ENCODE data around the gene SND1. TPM values are rescaled to one million over a fixed set of nuclear protein-coding genes. Genes with fewer than 3 reads are reported as not detected.

The SND1 gene
- total RNA-seq, 2 experiments from 2014 or later: 193 to 214 TPM

- Mint-ChIP-seq H3K4me1 (peaks cover 41% of the 10 kb centered on the region), H3K27me3 (no peaks in the 10 kb centered on the region), H3K9me3 (ENCODE audit: low read depth) (no peaks in the 10 kb centered on the region), H3K4me3 (no peak overlapping the region), H3K27ac (no peak overlapping the region), H3K36me3 (ENCODE audit: low read depth) (peaks cover 33% of the 10 kb centered on the region)
- no peak for DNase-seq
- no peak for ATAC-seq
- ChIA-PET CTCF (interaction anchor here (1.0 kb wide), 1 partner anchor 316 kb away, joined by 3 read pairs; no protein-coding TSS in a partner anchor), POLR2A (no interaction called here)
- intact Hi-C loops (cut with DNase I, micrococcal nuclease): no loop called here
These were observed 118.9 kb downstream of the SND1 start for GRCh38 chr7:127770885-127771284.

- DNase-seq (no peak), ATAC-seq (no peak)
- Mint-ChIP-seq H3K9me3 (ENCODE audit: low read depth) (no peaks in the 10 kb centered on the region), H3K36me3 (ENCODE audit: low read depth) (peaks cover 28% of the 10 kb centered on the region), H3K27ac (no peak overlapping the region), H3K4me3 (no peak overlapping the region), H3K4me1 (peaks cover 37% of the 10 kb centered on the region), H3K27me3 (no peaks in the 10 kb centered on the region)
- POLR2A ChIA-PET: no interaction called here
- CTCF ChIA-PET: no interaction called here
- intact Hi-C loops (cut with DNase I, micrococcal nuclease): no loop called here
These were observed 119.7 kb downstream of the SND1 start for GRCh38 chr7:127771707-127772106.

GRCh38 chr7:127776776-127777386 is 124.9 kb downstream of the SND1 start:
- intact Hi-C loops (cut with DNase I, micrococcal nuclease): no loop called here
- H3K9me3 Mint-ChIP-seq (ENCODE audit: low read depth): peaks cover 2% of the 10 kb centered on the region
- H3K4me1 Mint-ChIP-seq: peaks cover 14% of the 10 kb centered on the region
- H3K27me3 Mint-ChIP-seq: no peaks in the 10 kb centered on the region
- CTCF ChIA-PET: no interaction called here
- no peak for DNase-seq
- H3K4me3 Mint-ChIP-seq: no peak overlapping the region
- H3K36me3 Mint-ChIP-seq (ENCODE audit: low read depth): peaks cover 24% of the 10 kb centered on the region
- POLR2A ChIA-PET: no interaction called here
- no peak for ATAC-seq
- no peak overlapping the region for H3K27ac Mint-ChIP-seq

GRCh38 chr7:127780489-127780888 is 128.5 kb downstream of the SND1 start:
- no peak overlapping the region for H3K27ac Mint-ChIP-seq
- ChIA-PET CTCF (interaction anchor here (1.2 kb wide), 1 partner anchor 72 kb away, joined by 3 read pairs; no protein-coding TSS in a partner anchor), POLR2A (no interaction called here)
- DNase-seq (no peak), ATAC-seq (no peak)
- peaks cover 20% of the 10 kb centered on the region for H3K4me1 Mint-ChIP-seq
- H3K27me3 Mint-ChIP-seq: no peaks in the 10 kb centered on the region
- intact Hi-C loops (cut with DNase I, micrococcal nuclease): no loop called here
- H3K9me3 Mint-ChIP-seq (ENCODE audit: low read depth): peaks cover 2% of the 10 kb centered on the region
- peaks cover 16% of the 10 kb centered on the region for H3K36me3 Mint-ChIP-seq (ENCODE audit: low read depth)
- no peak overlapping the region for H3K4me3 Mint-ChIP-seq

GRCh38 chr7:127781081-127781480 is 129.1 kb downstream of the SND1 start:
- no peak overlapping the region for H3K27ac Mint-ChIP-seq
- peaks cover 16% of the 10 kb centered on the region for H3K36me3 Mint-ChIP-seq (ENCODE audit: low read depth)

GRCh38 chr7:127782075-127782474 is 130.1 kb downstream of the SND1 start:
- Mint-ChIP-seq H3K36me3 (ENCODE audit: low read depth) (peaks cover 17% of the 10 kb centered on the region), H3K27ac (no peak overlapping the region), H3K4me3 (no peak overlapping the region), H3K27me3 (no peaks in the 10 kb centered on the region), H3K9me3 (ENCODE audit: low read depth) (peaks cover 2% of the 10 kb centered on the region), H3K4me1 (peaks cover 26% of the 10 kb centered on the region)
- CTCF ChIA-PET: interaction anchor here (0.9 to 1.4 kb wide), 2 partner anchors 12 to 15 kb away, joined by 3 read pairs; no protein-coding TSS in a partner anchor
- ATAC-seq (no peak), DNase-seq (no peak)
- POLR2A ChIA-PET: no interaction called here
- intact Hi-C loops (cut with DNase I, micrococcal nuclease): no loop called here

More at GRCh38 chr7:127781081-127781480, 129.1 kb downstream of the SND1 start:
- ChIA-PET CTCF (interaction anchor here (1.2 kb wide), 1 partner anchor 73 kb away, joined by 3 read pairs; no protein-coding TSS in a partner anchor), POLR2A (no interaction called here)
- no peak overlapping the region for H3K4me3 Mint-ChIP-seq
- H3K4me1 Mint-ChIP-seq: peaks cover 20% of the 10 kb centered on the region
- intact Hi-C loops (cut with DNase I, micrococcal nuclease): no loop called here
- no peaks in the 10 kb centered on the region for H3K27me3 Mint-ChIP-seq
- DNase-seq: no peak
- H3K9me3 Mint-ChIP-seq (ENCODE audit: low read depth): peaks cover 2% of the 10 kb centered on the region
- ATAC-seq: no peak

GRCh38 chr7:127782654-127783559 is 130.9 kb downstream of the SND1 start:
- peaks cover 27% of the 10 kb centered on the region for H3K4me1 Mint-ChIP-seq
- no peak for ATAC-seq
- H3K4me3 Mint-ChIP-seq: no peak overlapping the region
- POLR2A ChIA-PET: no interaction called here
- no peak for DNase-seq
- no peak overlapping the region for H3K27ac Mint-ChIP-seq
- CTCF ChIA-PET: interaction anchor here (0.8 to 1.4 kb wide), 3 partner anchors 12 to 384 kb away, joined by 3 read pairs; no protein-coding TSS in a partner anchor
- intact Hi-C loops (cut with DNase I, micrococcal nuclease): no loop called here
- no peaks in the 10 kb centered on the region for H3K9me3 Mint-ChIP-seq (ENCODE audit: low read depth)
- H3K27me3 Mint-ChIP-seq: no peaks in the 10 kb centered on the region
- peaks cover 12% of the 10 kb centered on the region for H3K36me3 Mint-ChIP-seq (ENCODE audit: low read depth)

- peaks cover 26% of the 10 kb centered on the region for H3K4me1 Mint-ChIP-seq
- CTCF ChIA-PET: no interaction called here
These were observed 134.2 kb downstream of the SND1 start for GRCh38 chr7:127786184-127786583.

GRCh38 chr7:127789031-127789430 is 137.0 kb downstream of the SND1 start:
- Mint-ChIP-seq H3K9me3 (ENCODE audit: low read depth) (no peaks in the 10 kb centered on the region), H3K4me3 (no peak overlapping the region), H3K4me1 (peaks cover 25% of the 10 kb centered on the region), H3K27me3 (no peaks in the 10 kb centered on the region), H3K27ac (no peak overlapping the region), H3K36me3 (ENCODE audit: low read depth) (peaks cover 10% of the 10 kb centered on the region)
- no peak for DNase-seq
- ChIA-PET CTCF (interaction anchor here (0.6 to 0.8 kb wide), 4 partner anchors 11 to 200 kb away, joined by 3 read pairs; no protein-coding TSS in a partner anchor), POLR2A (no interaction called here)
- no peak for ATAC-seq
- intact Hi-C loops (cut with DNase I, micrococcal nuclease): no loop called here

More at GRCh38 chr7:127786184-127786583, 134.2 kb downstream of the SND1 start:
- Mint-ChIP-seq H3K27ac (no peak overlapping the region), H3K4me3 (no peak overlapping the region), H3K36me3 (ENCODE audit: low read depth) (peaks cover 10% of the 10 kb centered on the region), H3K9me3 (ENCODE audit: low read depth) (no peaks in the 10 kb centered on the region), H3K27me3 (no peaks in the 10 kb centered on the region)
- intact Hi-C loops (cut with DNase I, micrococcal nuclease): no loop called here
- POLR2A ChIA-PET: interaction anchor here (0.6 kb wide), 1 partner anchor 10 kb away, joined by 7 read pairs; no protein-coding TSS in a partner anchor
- DNase-seq (no peak), ATAC-seq (no peak)

GRCh38 chr7:127791446-127792189 is 139.6 kb downstream of the SND1 start:
- ChIA-PET POLR2A (interaction anchor here (0.6 kb wide), 1 partner anchor 471 kb away, joined by 4 read pairs; no protein-coding TSS in a partner anchor), CTCF (interaction anchor here (0.6 to 1.7 kb wide), 8 partner anchors 13 to 189 kb away, joined by 3 to 7 read pairs (median 3); no protein-coding TSS in a partner anchor)
- Mint-ChIP-seq H3K27ac (no peak overlapping the region), H3K9me3 (ENCODE audit: low read depth) (no peaks in the 10 kb centered on the region), H3K27me3 (no peaks in the 10 kb centered on the region), H3K4me3 (no peak overlapping the region), H3K36me3 (ENCODE audit: low read depth) (peaks cover 11% of the 10 kb centered on the region), H3K4me1 (peaks cover 20% of the 10 kb centered on the region)
- ATAC-seq (no peak), DNase-seq (no peak)
- intact Hi-C loops (cut with DNase I, micrococcal nuclease): no loop called here
